HCT116 (cell line): ENCODE measurements around the gene GPX3.

ENCODE experiments used
- CBX3 ChIP-seq: IDR thresholded peaks from 2 replicates; pipeline ENCODE4 v1.6.1; 2012; ENCODE audit warnings: low read depth
- CTCF ChIP-seq, 3 experiments: fragments of 200-600 bp in 1 of 3; sonication (generic) in 1 of 3; IDR thresholded peaks in 2 of 3; conservative IDR thresholded peaks in 1 of 3; 2 replicates each; pipeline ENCODE4 v1.5.1; 2012 to 2017; ENCODE audit warnings: low read depth in 2 of 3, low read length in 2 of 3, antibody characterized with exemption in 1 of 3, borderline replicate concordance in 1 of 3, control low read depth in 1 of 3, mild to moderate bottlenecking in 1 of 3, mixed read lengths in 1 of 3, mixed run types in 1 of 3, moderate library complexity in 1 of 3; ENCODE audit not compliant: insufficient read depth in 1 of 3
- POLR2A ChIP-seq: IDR thresholded peaks from 2 replicates; pipeline ENCODE4 v1.7.0; 2011; ENCODE audit warnings: borderline replicate concordance; ENCODE audit not compliant: insufficient read depth, insufficient read length; ENCODE audit errors: extremely low read depth
- POLR2AphosphoS5 ChIP-seq: IDR thresholded peaks from 2 replicates; pipeline ENCODE4 v1.6.1; 2011; ENCODE audit warnings: mild to moderate bottlenecking, low read depth, low read length, moderate library complexity
- REST ChIP-seq: IDR thresholded peaks from 2 replicates; pipeline ENCODE4 v1.6.1; 2012; ENCODE audit warnings: low read depth

GRCh38 chr5:151034422-151035379 is 14.3 kb downstream of the GPX3 start:
- TF ChIP-seq CTCF (IDR thresholded peaks at IDR 0.05 in 2 of 3, conservative IDR thresholded peaks at IDR 0.05 in 1 of 3; ENCODE audit: borderline replicate concordance in 1 of 3, insufficient read depth in 1 of 3, low read depth in 2 of 3, low read length in 2 of 3) (no peak), CBX3 (no peak), POLR2A (no peak), POLR2AphosphoS5 (no peak), REST (no peak)
